CD4-positive, alpha-beta T cell treated with Interleukin-15 for 1 hour (primary cell): Measurements from ENCODE around the gene KLHL2.

Source experiments
- DNase-seq: peaks from one replicate; pipeline ENCODE4 v3.0.0-alpha.2; 2020

Gene KLHL2

GRCh38 chr4:165293061-165293460 is 85.7 kb downstream of the KLHL2 start:
- no peak for DNase-seq

GRCh38 chr4:165293927-165294649 is 86.7 kb downstream of the KLHL2 start:
- DNase-seq, result no peak

GRCh38 chr4:165294907-165295306 is 87.5 kb downstream of the KLHL2 start:
- peak; percentile 20 for DNase-seq

GRCh38 chr4:165297626-165298025 is 90.3 kb downstream of the KLHL2 start:
- DNase-seq, result no peak

GRCh38 chr4:165299399-165300060 is 92.2 kb downstream of the KLHL2 start:
- DNase-seq, result no peak

- peak; percentile 17 for DNase-seq
Measured at GRCh38 chr4:165301833-165302232, 94.5 kb downstream of the KLHL2 start.

GRCh38 chr4:165302658-165303057 is 95.3 kb downstream of the KLHL2 start:
- DNase-seq, result no peak

- DNase-seq, result no peak
Measured at GRCh38 chr4:165308166-165308565, 100.8 kb downstream of the KLHL2 start.

GRCh38 chr4:165308606-165309005 is 101.2 kb downstream of the KLHL2 start:
- no peak for DNase-seq

GRCh38 chr4:165309456-165309855 is 102.1 kb downstream of the KLHL2 start:
- DNase-seq, result no peak

- DNase-seq, result no peak
Measured at GRCh38 chr4:165312506-165312905, 105.1 kb downstream of the KLHL2 start.

- DNase-seq, result no peak
Measured at GRCh38 chr4:165319030-165319429, 111.7 kb downstream of the KLHL2 start.

- no peak for DNase-seq
Measured at GRCh38 chr4:165319509-165319908, 112.1 kb downstream of the KLHL2 start.

- no peak for DNase-seq
Measured at GRCh38 chr4:165324236-165324917, 117.0 kb downstream of the KLHL2 start.

- no peak for DNase-seq
Measured at GRCh38 chr4:165324918-165325304, 117.5 kb downstream of the KLHL2 start.

- DNase-seq, result no peak
Measured at GRCh38 chr4:165325732-165326512, 118.6 kb downstream of the KLHL2 start.

- DNase-seq, result no peak
Measured at GRCh38 chr4:165326831-165327210, 119.5 kb downstream of the KLHL2 start.

- DNase-seq, result peak; percentile 98
Measured at GRCh38 chr4:165327211-165328100, 120.1 kb downstream of the KLHL2 start, which contains the start of gene MSMO1. MSMO1 (plus strand) TSS chr4:165327669; CDS start chr4:165333371, 5,702 bp downstream.

GRCh38 chr4:165328101-165328425 is 120.7 kb downstream of the KLHL2 start:
- no peak for DNase-seq

GRCh38 chr4:165328708-165329107 is 121.3 kb downstream of the KLHL2 start:
- no peak for DNase-seq

GRCh38 chr4:165330071-165330470 is 122.7 kb downstream of the KLHL2 start:
- DNase-seq, result no peak

- DNase-seq, result no peak
Measured at GRCh38 chr4:165330666-165331065, 123.3 kb downstream of the KLHL2 start.
